Hematopoietic multipotent progenitor cell treated with erythropoietin and hydrocortisone succinate and interleukin-3 and kit ligand, for 4 days (in vitro differentiated cells): Measurements from ENCODE around the gene KCNQ2.

Experiments used
- DNase-seq: peaks from one replicate; pipeline ENCODE4 v3.0.0-alpha.2; 2015

Gene KCNQ2

DNA sequence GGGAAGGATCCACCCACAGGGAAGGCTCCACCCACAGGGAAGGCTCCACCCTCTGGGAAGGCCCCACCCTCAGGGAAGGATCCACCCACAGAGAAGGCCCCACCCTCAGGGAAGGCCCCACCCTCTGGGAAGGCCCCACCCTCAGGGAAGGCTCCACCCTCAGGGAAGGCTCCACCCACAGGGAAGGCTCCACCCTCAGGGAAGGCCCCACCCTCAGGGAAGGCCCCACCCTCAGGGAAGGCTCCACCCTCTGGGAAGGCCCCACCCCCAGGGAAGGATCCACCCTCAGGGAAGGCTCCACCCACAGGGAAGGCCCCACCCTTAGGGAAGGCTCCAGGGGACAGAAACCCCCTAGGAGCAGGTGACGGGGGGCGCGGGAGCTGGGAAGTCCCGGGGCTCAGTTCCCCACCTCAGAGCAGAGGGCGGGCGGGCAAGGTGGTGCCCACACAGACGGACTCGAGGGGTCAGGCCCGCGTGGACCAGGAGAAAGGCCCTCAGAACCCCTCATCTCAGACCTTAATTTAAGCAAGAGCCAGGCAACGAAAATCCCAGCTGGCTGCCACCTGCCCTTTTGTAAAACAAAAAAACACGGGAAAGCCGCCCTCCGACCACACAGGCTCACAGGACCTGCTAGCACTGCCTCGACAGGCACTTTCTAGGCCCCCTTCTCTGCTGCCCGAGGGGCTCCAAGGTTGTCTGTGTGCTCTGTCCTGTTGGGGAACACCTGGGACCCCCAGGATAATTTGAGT lies 39.7 kb downstream of the KCNQ2 start:
- DNase-seq: no peak

DNA sequence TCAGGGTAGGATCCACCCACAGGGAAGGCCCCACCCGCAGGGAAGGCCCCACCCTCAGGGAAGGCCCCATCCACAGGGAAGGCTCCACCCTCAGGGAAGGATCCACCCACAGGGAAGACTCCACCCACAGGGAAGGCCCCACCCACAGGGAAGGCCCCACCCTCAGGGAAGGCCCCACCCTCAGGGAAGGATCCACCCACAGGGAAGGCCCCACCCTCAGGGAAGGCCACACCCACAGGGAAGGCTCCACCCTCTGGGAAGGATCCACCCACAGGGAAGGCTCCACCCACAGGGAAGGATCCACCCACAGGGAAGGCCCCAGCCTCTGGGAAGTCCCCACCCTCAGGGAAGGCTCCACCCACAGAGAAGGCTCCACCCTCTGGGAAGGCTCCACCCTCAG lies 40.5 kb downstream of the KCNQ2 start:
- DNase-seq: no peak

DNA sequence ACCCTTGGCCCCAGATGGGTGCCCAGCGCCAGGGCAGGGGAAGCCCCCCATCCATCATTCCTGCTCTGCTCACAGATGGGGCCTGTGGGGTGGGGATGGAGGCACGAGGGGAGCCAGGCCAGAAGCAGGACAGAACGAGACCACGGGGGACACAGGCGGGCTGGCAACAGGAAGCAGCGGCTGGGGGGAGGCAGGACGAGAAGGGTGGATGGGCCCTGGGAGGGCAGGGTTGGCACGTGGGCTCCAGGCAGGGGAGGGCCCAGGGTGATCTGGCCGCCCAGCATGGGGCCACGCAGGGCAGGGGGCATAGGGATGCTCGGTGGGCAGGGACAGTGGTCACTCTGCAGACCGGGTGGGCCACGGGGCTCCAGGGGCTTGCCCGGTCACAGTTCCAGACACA lies 41.6 kb downstream of the KCNQ2 start:
- DNase-seq: no peak

DNA sequence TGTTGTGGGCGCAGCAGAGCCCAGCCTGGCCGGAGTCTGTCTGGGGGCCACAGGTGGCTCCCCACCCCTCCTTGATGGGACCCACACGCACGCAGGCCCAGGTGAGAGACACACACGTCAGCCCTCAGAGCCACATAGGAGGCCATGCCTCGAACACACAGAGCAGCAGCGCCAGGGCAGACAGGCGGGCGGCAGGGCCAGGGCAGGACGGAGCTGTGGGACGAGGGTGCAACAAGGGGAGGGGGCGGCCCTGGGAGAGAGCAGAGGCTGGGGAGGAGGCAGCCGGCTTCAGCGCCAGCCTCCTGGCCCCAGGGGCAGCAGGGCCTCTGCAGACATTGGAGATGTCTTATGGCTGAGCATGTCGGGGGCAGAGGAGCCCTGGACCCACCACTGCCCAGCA lies 42.5 kb downstream of the KCNQ2 start:
- no peak for DNase-seq

DNA sequence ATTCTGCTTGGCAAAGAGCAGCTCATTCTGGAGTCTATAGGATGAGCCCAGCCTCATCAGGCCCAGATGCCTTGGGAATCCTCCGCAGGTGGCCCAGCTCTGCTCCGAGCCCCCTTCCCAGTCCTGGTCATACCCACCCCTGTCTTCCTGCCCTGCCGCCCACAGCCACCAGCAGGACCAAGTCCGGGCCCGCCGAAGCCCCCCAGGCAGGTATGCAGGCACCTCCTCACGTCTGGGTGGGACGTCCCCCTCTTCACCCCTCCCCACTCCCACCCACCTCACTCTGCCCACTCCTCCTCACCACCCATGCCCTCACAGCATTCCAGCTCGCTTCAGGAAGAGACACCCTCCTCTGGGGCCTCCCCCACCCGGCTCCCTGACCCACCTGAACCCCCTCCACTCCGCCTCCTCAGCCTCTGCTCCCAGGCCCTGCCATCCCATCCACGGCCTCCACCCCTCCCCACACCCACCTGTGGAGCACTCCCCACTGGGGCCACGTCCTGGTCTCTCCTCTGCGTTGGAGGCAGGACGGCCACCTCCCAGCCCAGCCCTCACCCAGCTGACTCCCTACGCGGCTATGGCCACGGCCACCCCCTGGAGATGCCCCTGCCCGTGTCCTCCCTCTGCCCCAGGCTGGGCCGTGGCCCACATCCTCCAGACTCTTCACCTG lies 43.4 kb downstream of the KCNQ2 start:
- DNase-seq: no peak

DNA sequence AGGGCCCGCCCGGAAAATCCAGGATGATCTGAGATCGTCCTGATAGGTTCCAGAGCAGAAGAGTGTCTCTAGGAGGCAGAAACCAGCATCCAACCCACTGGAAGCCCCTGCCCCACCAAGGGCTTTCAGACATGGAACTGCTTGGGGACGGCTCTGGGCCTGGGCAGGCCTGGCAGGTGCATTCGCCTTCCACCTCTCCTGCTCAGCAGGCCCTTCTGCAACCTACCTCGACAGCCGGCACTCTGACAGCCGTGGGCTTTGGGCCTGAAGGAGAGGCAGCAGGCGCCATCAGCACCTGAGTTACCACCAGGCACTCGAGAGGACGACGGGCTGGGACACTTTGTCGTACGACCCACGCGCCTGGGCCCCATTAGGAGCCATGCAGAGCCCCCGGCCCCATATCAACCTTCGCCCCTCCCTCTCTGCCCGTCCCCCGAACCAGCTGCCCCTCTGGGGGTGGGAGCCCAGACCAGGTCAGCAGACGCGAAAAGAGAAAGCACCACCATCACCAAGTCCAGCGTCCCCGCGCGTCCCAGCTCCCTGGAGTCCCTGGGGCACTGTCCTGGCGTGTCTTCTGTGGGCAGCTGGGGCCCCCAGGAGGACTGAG lies 44.6 kb downstream of the KCNQ2 start:
- no peak for DNase-seq

DNA sequence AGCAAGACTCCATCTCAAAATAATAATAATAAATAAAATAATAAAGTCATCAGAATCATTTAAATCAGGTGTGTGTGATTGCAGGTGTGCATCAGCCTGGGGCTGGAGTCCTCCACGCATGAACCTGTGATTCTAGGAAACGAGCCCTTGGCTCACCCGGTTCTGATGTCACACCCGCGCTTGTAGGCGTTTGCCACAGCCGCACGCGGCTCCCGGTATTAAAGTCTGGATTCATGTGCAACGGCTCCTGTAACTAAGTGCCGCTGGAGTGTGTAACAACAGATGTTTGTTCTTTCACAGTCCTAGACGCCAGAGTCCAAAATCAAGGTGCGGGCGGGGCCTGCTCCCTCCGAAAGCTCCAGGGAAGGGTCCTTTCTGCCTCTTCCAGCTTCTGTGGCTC lies 45.2 kb downstream of the KCNQ2 start:
- no peak for DNase-seq

DNA sequence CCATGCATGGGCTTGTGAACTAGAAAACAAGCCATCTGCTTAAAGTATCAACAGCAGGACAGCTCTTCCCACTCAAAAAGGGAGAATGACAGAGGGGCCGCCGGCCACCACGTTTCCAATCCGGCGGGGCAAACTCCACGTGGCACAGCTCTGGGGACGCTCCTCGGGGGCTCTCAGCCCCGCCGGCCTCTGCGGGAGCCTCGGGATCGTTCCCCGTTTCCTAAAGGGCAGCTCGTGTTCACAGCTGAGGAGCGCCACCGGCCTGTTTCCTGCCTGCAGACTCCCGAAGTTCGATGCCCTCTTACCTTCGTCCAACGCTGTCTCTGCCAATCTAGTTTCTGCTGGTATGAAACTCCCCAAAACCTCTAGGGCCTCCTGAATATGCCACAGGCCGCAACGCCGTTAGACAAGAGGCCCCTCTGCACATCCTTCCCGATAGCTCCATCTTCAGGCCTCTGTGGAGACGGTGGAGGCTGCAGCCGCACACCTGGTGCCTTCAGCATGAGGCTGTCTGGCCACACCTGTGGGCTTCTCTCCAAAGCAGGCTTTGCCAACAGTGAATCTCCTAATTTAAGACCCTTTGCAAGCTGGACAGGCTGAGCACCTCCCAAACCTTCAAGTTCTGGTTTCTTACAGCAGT lies 46.5 kb downstream of the KCNQ2 start:
- DNase-seq: no peak

DNA sequence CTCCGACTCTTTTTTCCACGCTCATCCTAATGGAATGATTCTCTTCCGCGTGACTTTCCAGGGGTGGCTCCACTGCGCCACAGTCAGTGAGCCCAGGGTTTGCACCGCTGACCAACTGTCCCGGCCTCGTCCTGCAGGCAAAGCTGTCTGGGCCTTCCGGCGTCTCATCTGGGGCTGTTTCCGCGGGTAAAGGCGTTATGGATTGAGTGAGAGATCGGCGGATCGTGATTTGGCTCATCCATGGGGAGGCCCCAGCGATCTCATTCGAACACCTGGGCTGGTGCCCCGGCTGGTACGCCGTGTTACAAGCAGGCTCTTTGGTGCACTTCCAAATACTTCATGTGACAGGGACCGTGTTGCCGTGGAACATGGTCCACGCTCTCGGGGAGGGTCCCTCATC lies 47.8 kb downstream of the KCNQ2 start:
- DNase-seq: no peak

DNA sequence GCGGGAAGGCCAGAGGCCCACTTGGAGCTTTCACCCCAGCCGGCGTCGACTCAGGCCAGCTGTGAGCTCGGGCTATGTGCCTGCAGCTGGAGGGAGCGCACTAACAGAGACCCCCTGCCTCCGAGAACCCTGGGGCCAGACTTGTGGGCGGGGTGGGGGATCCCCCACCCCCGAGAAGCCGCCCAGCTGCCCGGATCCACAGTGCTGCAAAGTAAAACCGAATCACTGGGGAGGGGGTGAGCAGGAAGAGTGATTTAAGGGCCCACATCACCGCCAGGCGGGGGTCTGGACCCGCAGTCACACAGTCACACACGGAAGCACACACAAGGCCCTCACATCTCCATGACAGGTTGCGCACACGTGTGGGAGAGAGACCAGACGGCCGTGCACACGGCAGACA lies 48.7 kb downstream of the KCNQ2 start:
- DNase-seq: no peak

DNA sequence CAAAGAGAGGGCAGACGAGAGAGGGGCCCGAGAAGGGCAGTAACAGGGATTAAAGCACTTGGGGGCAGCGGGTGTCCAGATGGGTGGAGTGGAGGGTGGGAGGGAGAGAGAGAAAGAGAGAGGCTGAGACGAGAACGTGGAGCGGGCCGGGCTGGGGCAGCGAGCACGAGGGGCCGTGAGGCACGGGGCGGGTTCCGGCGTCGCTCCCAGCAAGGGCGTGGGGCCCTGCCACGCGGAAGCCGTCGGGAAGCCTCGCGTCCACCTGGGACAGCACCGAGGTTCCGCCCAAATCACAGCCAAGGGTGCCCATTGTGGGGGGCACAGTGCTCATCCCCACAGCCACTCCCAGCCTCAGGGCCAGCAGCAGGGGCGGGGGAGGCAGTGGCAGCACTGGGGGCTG lies 49.8 kb downstream of the KCNQ2 start:
- no peak for DNase-seq

DNA sequence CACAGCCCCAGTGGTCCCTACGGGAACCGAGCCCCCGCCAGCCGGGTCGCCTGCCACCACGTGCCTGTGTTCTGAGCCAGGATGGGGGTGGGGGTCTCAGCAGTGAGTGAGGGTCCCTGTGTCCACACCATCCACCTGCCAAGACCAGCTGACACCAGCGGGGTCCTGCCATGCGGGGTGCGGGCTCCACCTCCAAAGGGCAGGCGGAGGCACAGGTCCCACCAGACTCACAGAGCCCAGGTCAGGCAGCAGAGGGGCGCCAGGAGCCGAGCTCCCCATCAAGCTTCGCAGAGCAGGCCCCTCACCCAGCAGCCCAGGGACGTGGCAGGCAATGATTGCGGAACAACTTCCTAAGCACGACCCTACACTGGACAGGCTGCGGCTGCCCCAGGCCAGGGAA lies 50.5 kb downstream of the KCNQ2 start:
- DNase-seq: no peak

DNA sequence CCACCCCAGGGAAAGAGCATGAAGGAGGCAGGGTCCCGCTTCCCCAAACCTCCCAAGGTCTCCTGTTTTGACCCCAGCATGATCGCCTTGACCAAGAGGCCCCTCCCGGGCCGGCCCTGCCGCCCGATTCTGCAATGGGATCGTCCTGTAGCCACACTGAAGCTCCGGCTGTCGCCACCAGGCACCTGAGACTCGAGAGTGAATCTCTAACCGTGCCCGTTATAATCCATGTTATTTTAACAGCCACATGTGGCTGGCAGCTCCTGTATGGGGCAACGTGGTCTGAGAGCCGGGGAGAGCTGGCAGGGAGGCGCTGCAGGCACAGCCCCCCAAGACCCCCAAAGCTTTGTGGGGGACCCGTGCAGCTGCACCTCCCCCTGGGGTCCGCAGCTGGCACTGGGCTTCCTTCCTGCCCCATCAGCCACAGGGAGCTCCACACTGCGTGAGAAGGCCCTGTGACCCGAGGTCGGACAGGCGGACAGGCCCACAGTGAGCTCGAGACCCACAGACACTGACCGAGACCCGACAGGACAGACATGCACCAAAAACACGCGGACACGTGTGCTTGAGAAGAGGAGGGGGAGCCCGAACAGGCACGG lies 51.3 kb downstream of the KCNQ2 start:
- no peak for DNase-seq

DNA sequence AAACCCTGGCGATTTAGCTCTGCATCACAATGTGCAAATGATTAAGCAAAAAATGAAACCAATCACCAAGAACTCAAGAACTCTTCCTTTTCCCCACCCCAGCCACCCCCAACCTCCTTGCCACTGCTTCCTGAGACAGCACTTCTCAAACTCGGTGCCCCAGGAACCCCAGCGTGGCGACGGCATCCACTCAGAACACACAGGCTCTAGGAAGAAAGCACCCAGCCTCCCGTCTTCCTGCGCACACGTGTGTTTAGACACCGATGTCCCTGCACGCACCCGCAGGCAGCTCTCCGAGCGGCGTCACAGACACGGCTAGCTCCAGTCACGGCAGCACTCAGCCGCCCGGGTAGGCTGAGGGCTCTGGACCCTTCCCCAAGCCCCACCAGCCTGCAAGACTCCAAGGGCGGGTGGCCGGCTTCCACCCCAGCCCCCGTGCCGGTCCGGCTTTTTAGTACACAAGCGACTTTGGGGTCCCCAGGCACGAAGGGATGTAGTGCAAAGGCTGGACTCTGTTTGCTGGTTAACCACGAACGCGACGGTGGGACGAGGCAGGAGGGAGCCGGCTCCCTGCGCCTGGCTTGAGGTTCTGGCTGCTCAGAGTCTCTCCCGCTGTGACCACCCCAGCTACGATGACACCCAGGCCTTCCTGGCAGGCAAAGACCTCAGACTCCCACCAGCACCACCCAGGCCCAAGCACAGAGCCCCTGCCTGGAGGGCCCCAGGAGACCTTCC lies 51.9 kb downstream of the KCNQ2 start:
- no peak for DNase-seq

DNA sequence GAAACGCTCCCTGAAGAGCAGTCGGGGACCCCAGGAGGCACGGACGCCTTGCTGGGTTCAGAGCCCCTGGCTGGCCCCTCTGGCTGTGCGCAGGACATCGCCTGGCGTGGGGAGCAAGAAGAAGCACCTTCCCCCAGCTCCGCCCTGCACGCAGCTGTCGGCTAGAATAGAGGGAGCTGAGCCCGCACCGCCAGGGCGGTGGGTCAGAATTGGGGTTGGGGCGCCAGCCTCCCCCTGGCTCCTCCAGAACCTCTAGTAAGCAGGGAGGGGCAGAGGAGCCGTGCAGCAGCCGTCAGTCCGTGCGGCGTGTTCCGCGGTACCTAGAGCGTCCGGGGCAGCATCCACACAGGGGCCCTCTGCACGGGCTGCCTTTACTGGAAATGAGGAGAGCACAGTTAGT lies 53.2 kb downstream of the KCNQ2 start:
- DNase-seq: no peak

DNA sequence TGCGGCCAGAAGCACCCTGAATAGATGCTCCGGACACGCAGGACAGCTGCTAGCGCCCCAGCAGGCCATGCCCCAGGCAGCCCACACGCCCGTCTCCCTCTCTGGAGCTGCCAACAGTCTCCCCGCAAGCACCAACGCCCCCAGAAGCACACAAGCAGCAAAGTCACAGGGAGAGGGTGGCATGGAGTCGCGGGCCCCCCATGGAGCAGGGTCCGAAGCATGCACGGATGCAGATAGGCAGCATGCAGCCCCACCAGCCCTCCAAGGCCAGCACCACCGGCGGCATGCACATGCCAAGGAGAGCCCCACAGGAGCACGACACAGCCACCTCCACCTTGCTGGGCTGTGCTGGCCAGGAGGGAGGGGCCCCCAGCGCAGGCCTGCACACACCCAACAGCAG lies 53.8 kb downstream of the KCNQ2 start:
- DNase-seq: no peak

DNA sequence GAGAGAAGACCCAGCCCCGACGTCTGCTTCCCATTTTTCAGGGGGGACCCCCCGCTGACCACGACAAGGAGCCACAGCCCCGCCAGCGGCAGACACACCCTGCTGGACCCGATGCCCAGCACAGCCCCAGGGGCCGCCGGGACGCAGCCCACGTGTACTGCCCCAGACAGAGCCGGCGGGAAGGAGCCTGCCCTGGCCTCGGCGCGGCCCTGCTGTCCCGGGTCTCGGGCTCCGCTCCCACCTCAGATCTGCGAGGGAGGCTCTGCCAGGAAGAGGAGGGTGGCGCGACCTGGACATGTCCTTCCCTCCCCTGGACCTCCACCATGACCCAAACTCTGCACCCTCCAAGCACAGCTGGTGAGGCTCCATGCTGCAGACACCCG lies 54.7 kb downstream of the KCNQ2 start:
- DNase-seq: no peak

DNA sequence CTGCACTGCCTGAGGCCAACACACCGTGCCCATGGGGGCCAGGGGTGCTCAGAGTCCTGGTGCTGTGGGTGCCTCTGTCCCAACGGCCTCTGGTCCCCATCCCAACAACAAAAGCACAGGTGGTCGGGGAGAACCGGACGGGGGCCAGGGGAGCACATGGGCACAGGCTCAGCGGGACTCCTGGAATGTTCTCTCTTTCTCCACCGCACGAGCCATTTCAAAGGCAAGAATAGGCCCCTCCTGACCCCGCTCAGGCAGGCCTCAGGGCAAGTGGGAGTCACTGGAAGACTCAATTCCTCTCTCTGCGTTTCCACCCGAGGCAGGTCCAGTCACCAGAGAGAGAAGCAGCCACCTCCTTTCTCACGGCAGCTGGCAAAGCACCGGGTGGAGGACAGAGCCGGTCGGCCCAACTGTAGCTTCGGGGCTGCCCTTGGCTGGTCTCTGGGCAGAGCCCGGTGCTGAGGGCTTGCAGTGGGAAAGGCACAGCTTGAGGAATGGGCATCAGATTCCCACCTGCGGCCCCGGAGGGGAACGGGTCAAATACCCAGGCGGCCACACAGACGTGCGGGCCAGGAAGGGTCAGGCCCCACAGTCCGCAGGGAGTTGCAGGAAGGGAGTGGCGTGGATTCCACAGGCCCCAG lies 55.2 kb downstream of the KCNQ2 start:
- DNase-seq: no peak

DNA sequence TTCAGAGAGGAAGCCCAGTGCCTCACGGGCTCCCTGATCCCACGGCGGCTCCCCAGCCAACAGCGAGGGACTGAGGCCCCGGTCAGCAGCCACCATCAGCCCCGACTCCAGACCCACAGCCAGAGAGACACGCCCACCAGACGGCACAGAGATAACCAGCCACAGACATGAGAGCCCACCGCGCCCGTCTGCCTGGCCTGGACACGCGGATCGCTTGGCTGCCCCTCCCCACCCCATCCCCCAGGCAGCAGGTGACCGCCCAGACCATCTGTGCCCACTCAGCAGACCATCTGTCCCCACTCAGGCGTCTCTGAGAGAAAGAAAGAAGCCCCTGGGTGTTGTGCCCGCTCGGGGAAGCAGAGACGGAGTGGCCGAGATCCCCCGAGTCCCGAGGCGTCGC lies 55.8 kb downstream of the KCNQ2 start:
- peak; percentile 24 for DNase-seq

DNA sequence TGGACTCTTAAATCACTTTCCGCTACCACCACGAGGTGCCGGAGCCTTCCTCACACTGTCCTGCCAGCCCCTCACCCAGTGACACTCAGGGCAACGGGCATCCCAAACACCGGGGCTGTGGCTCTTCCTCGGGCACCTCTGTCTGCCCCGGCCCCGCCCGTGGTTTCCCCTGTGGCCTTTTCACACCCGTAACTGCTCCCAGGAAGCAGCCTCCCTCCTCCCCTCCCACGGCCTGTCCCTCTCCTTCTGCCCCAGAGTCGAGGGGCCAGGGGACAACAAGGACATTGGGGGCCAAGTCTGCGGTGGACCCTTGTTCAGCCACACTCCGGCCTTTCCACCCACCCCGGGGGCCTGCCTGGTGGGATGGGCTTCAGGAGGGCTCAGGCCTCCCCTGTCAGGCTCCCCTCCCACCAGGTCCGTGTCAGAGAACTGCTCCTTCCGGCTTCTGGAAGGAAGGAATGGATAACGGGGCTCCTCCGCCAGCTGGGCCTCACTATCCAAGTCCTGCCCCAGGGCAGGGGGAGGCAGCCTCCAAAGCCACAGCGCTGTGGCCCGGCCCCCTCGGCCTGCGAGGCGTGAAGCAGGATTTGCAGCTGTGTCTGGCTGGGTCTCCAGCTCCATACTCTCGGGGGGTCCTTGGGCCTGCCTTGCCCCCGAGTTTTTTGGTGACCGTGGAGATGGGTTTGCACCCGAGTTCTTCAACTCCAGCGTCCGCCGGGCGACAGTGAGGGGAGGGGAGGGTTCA lies 56.6 kb downstream of the KCNQ2 start:
- no peak for DNase-seq

DNA sequence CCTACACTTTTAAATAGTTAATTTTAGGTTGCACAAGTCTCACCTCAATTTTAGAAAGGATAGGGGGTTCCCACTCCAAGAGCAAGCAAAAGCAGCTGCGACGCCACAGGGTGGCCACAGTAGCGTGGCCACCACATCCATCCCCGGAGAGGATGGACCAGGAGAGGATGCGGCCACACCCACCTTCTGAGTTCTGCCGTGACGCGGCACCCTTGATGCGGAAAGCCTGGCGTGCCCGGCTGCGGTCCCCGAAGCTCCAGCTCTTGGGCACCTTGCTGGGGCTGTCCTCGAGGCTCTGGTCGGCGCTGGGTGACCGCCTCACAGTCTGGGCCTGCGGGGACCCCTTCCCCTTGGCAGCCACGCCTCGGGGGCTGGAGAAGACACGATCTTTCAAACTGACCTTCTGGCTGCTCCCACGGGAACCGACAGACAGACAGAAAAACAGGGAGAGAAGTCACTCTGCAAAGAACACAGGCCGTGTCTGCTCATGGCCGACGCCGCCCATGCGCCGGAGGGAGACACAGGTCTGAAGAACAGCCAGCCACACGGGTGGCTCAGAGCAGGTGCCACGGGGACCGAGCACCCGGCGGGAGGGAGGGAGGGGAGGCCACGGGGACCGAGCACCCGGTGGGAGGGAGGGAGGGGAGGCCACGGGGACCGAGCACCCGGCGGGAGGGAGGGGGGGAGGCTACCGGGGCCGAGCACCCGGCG lies 57.6 kb downstream of the KCNQ2 start:
- no peak for DNase-seq
